K562 treated with DMSO at 1 percent for 24 hours (cell line): ENCODE results near the gene NUDT4. TPM values are rescaled to one million over a fixed set of nuclear protein-coding genes. Genes with fewer than 3 reads are reported as not detected.

ENCODE experiments used
- total RNA-seq: library from RNA; unstranded; fragments of 300-600 nt; gene quantifications from 2 replicates; pipeline ENCODE4 v1.2.3, GENCODE V29; 2022; ENCODE audit warnings: low read depth; ENCODE audit not compliant: insufficient read depth

Gene NUDT4
- 49.8 and 52.9 TPM in 2 replicates for total RNA-seq

DNA sequence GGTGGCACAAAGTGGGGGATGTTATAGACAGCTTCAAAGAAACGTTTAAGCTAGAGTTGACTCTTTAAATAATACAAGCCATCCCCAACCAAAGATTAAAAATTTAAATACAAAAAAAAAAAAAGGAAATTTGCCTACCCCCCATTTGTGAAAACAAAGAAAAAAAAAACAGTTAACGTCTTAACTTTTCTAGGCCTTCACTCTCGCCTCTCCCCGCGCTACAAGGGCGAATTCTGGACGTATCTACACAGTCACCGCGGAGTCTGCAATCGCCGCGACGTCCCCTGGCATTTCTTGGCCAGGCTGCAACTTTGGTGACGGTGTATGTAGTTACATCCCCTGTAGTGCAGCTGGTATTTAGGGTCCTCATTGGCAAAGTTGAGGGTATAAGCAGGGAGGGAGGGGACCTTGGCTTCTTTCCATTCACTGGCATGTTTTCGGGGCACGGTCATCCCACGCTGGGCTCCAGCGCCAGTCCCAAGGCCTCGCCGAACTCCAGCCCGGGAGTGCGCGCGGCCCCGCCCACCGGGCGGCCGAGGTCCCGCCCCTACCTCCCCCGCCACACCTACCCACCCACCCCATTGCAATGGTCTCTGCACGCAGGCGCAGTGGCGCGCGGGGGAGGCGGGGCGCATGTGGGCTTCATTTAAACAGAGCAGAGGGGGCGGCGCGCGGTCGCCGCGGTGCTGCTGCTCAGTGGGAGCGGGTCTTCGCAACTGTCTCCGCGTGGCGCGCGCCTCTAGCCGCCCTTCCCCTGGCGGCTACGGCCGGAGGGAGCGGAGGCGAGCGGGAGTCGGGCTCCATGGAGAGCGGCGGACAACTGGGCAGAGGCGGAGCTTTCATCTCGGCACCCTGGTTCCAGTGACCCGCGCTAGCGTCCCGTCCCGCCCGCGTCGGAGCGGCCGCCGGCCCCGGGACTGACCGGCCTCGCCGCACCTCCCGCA lies at the start of gene NUDT4:
NUDT4 (plus strand) TSS at position 674 of the 944 bp plus-strand sequence. CDS start 398 bp downstream, outside the sequence.

DNA sequence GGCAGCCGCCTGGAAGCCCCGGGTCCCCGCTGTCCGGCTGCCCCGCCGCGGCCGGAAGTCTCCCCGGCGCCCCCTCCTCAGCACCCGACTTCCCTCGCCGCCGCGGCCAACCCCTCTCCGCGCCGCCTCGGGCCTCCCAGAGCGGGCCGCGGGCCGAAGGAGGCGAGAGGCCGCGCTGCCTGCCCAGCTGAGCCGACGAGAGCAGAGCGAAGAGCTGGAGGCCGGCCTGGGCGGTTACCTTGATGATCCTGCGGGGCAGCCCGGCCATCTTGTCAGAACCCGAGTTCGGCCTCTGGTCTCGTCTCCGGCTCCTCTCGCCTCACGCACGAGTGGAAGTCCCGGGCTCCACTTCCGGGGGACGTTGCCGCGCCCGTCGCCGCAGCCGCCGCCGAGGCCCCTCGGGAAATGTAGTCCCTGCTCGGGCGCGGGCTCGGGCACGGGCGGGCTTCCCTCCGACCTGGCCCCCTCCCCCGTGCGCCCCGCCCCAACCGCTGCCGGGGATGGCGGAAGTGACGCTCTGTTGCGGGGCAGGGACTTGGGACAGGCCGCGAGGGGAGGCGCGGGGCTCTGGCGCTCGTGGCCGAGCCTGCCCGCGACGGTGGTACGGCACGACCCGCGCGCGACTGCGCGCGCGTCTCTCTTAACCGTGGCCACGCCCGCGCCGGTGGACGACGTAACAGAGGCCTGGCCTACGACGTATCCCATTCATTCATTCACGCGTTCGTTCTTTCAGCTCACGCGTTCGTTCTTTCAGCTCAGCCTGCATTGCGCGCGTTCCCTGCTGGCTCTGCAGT lies 64.1 kb downstream of the NUDT4 start, which contains the start of gene UBE2N:
UBE2N (minus strand) TSS at position 331 of the 794 bp plus-strand sequence; CDS start at position 268, 63 bp downstream.

Other genes starting within 250 kb of the NUDT4 start
- gene UBE2N, start 64.0 kb downstream of the NUDT4 start, total RNA-seq, result 48.0 and 64.6 TPM in 2 replicates
- gene MRPL42, start 89.6 kb downstream of the NUDT4 start, total RNA-seq, result 64.2 and 71.8 TPM in 2 replicates
- 264 and 273 TPM in 2 replicates for gene SOCS2, start 194.8 kb downstream of the NUDT4 start, total RNA-seq